Activated CD4-positive, alpha-beta memory T cell treated with anti-CD3 and anti-CD28 coated beads, Interleukin-2, amount 10 ng/mL, durations not matched to agents 7 days and 5 days (primary cell): ENCODE data around the gene ABHD17A. TPM values are rescaled to one million over a fixed set of nuclear protein-coding genes. Genes with fewer than 3 reads are reported as not detected.
"Not testable (repeated sequence)": the region's sequence is repeated elsewhere in the genome, so short reads cannot be mapped to it uniquely, and the experiment has no call there.

Experiments used
- CTCF ChIA-PET: fragments of 350-600 bp; sonication (Branson Sonifier 250); formaldehyde crosslinking; loops from one replicate; lab custom pipeline; 2021; ENCODE audit warnings: antibody characterized with exemption, inconsistent platforms; lab: Charles Lee
- POLR2A ChIA-PET: fragments of 350-600 bp; sonication (Branson Sonifier 250); formaldehyde crosslinking; loops from one replicate; lab custom pipeline; 2021; ENCODE audit warnings: antibody characterized with exemption; lab: Charles Lee
- DNase-seq: peaks from one replicate; pipeline ENCODE4 v3.0.0-alpha.2; 2020
- H3K27ac Mint-ChIP-seq: one replicate; pipeline ENCODE4 v1.8.0; 2021; ENCODE audit warnings: mild to moderate bottlenecking, mixed read lengths
- H3K27me3 Mint-ChIP-seq: one replicate; pipeline ENCODE4 v1.8.0; 2021; ENCODE audit warnings: mixed read lengths
- H3K36me3 Mint-ChIP-seq: one replicate; pipeline ENCODE4 v1.8.0; 2021; ENCODE audit warnings: low read depth, mixed read lengths
- H3K4me1 Mint-ChIP-seq: one replicate; pipeline ENCODE4 v1.8.0; 2021; ENCODE audit warnings: mixed read lengths
- H3K4me3 Mint-ChIP-seq: one replicate; pipeline ENCODE4 v1.8.0; 2021; ENCODE audit warnings: mild to moderate bottlenecking, mixed read lengths
- H3K9me3 Mint-ChIP-seq: one replicate; pipeline ENCODE4 v1.8.0; 2021; ENCODE audit warnings: mixed read lengths
- total RNA-seq, 2 experiments: library from RNA; stranded (reverse); gene quantifications; one replicate each; pipeline ENCODE4 v1.2.3, GENCODE V29; 2021

ABHD17A gene
- total RNA-seq: 100 to 1,000 TPM; 255 to 259 TPM

GRCh38 chr19:1885398-1886119 is at the start of gene ABHD17A:
Gene ABHD17A, minus strand, starts transcription at chr19:1885496. Its CDS starts 3,930 bp downstream, at chr19:1881566.
- H3K4me1 Mint-ChIP-seq: peaks cover 40% of the 10 kb centered on the region
- ChIA-PET POLR2A (interaction anchor here (1.3 to 6.6 kb wide), 7 partner anchors 11 to 38 kb away, joined by 5 to 111 read pairs (median 11); partner anchors contain the start of genes ADAT3 and SCAMP4), CTCF (interaction anchor here (0.6 to 2.0 kb wide), 7 partner anchors 9 to 619 kb away, joined by 3 to 7 read pairs (median 3); no protein-coding TSS in a partner anchor)
- H3K9me3 Mint-ChIP-seq, H3K27me3 Mint-ChIP-seq: not testable (repeated sequence)
- H3K36me3 Mint-ChIP-seq: peaks cover 32% of the 10 kb centered on the region
- peak; percentile 97 for DNase-seq
- H3K4me3 Mint-ChIP-seq: peak within 1 kb of the TSS; percentile 98
- peak within 1 kb of the TSS; percentile 97 for H3K27ac Mint-ChIP-seq

- Mint-ChIP-seq H3K27ac (no peak overlapping the region), H3K36me3 (peaks cover 30% of the 10 kb centered on the region), H3K9me3 (peaks cover 17% of the 10 kb centered on the region), H3K4me1 (peaks cover 43% of the 10 kb centered on the region), H3K27me3 (no peaks in the 10 kb centered on the region), H3K4me3 (no peak overlapping the region)
- CTCF ChIA-PET: no interaction called here
- no peak for DNase-seq
- POLR2A ChIA-PET: no interaction called here
These were observed 48.6 kb upstream of the ABHD17A start for GRCh38 chr19:1933942-1934341.

- H3K36me3 Mint-ChIP-seq: peaks cover 30% of the 10 kb centered on the region
- H3K4me1 Mint-ChIP-seq: peaks cover 47% of the 10 kb centered on the region
- no peaks in the 10 kb centered on the region for H3K27me3 Mint-ChIP-seq
- ChIA-PET CTCF (interaction anchor here (0.6 to 1.6 kb wide), 3 partner anchors 10 to 459 kb away, joined by 3 to 4 read pairs (median 3); no protein-coding TSS in a partner anchor), POLR2A (interaction anchor here (1.5 kb wide), 1 partner anchor 9 kb away, joined by 4 read pairs; no protein-coding TSS in a partner anchor)
- H3K4me3 Mint-ChIP-seq: no peak overlapping the region
- H3K27ac Mint-ChIP-seq: no peak overlapping the region
- DNase-seq: no peak
- H3K9me3 Mint-ChIP-seq: peaks cover 17% of the 10 kb centered on the region
These were observed 47.9 kb upstream of the ABHD17A start for GRCh38 chr19:1933244-1933643.

- Mint-ChIP-seq H3K27me3 (no peaks in the 10 kb centered on the region), H3K27ac (no peak overlapping the region), H3K36me3 (peaks cover 36% of the 10 kb centered on the region), H3K4me3 (no peak overlapping the region), H3K4me1 (peaks cover 48% of the 10 kb centered on the region), H3K9me3 (peaks cover 22% of the 10 kb centered on the region)
- POLR2A ChIA-PET: interaction anchor here (1.5 to 1.7 kb wide), 2 partner anchors 10 to 35 kb away, joined by 3 to 4 read pairs; no protein-coding TSS in a partner anchor
- DNase-seq: no peak
- CTCF ChIA-PET: interaction anchor here (1.6 kb wide), 1 partner anchor 13 kb away, joined by 4 read pairs; no protein-coding TSS in a partner anchor
These were observed 47.1 kb upstream of the ABHD17A start for GRCh38 chr19:1932395-1932794.

- CTCF ChIA-PET: no interaction called here
- POLR2A ChIA-PET: interaction anchor here (1.7 kb wide), 1 partner anchor 34 kb away, joined by 3 read pairs; no protein-coding TSS in a partner anchor
- peaks cover 32% of the 10 kb centered on the region for H3K36me3 Mint-ChIP-seq
- DNase-seq: no peak
- no peak overlapping the region for H3K4me3 Mint-ChIP-seq
- peaks cover 47% of the 10 kb centered on the region for H3K4me1 Mint-ChIP-seq
- peaks cover 22% of the 10 kb centered on the region for H3K9me3 Mint-ChIP-seq
- no peaks in the 10 kb centered on the region for H3K27me3 Mint-ChIP-seq
- H3K27ac Mint-ChIP-seq: no peak overlapping the region
These were observed 46.1 kb upstream of the ABHD17A start for GRCh38 chr19:1931445-1931844.

- H3K4me3 Mint-ChIP-seq: peak overlapping the region; percentile 58
- H3K4me1 Mint-ChIP-seq: peaks cover 41% of the 10 kb centered on the region
- ChIA-PET CTCF (interaction anchor here (0.7 to 3.8 kb wide), 16 partner anchors 8 to 842 kb away, joined by 3 to 21 read pairs (median 3); partner anchors contain the start of gene BTBD2), POLR2A (interaction anchor here (1.0 to 1.9 kb wide), 5 partner anchors 32 to 89 kb away, joined by 3 to 17 read pairs (median 3); no protein-coding TSS in a partner anchor)
- peaks cover 23% of the 10 kb centered on the region for H3K36me3 Mint-ChIP-seq
- DNase-seq: peak; percentile 84
- peaks cover 18% of the 10 kb centered on the region for H3K9me3 Mint-ChIP-seq
- no peak overlapping the region for H3K27ac Mint-ChIP-seq
- H3K27me3 Mint-ChIP-seq: no peaks in the 10 kb centered on the region
These were observed 43.9 kb upstream of the ABHD17A start for GRCh38 chr19:1929021-1929742.

GRCh38 chr19:1925544-1925943 is 40.2 kb upstream of the ABHD17A start:
- H3K4me1 Mint-ChIP-seq: peaks cover 68% of the 10 kb centered on the region
- DNase-seq: no peak
- H3K27ac Mint-ChIP-seq: no peak overlapping the region
- H3K4me3 Mint-ChIP-seq: no peak overlapping the region
- peaks cover 20% of the 10 kb centered on the region for H3K36me3 Mint-ChIP-seq
- ChIA-PET CTCF (no interaction called here), POLR2A (no interaction called here)
- peaks cover 5% of the 10 kb centered on the region for H3K9me3 Mint-ChIP-seq
- no peaks in the 10 kb centered on the region for H3K27me3 Mint-ChIP-seq

GRCh38 chr19:1924320-1924961 is 39.1 kb upstream of the ABHD17A start:
- DNase-seq: no peak
- Mint-ChIP-seq H3K4me1 (peaks cover 62% of the 10 kb centered on the region), H3K27me3 (no peaks in the 10 kb centered on the region), H3K9me3 (peaks cover 5% of the 10 kb centered on the region), H3K27ac (peak overlapping the region; percentile 54), H3K4me3 (no peak overlapping the region), H3K36me3 (peaks cover 24% of the 10 kb centered on the region)
- POLR2A ChIA-PET: interaction anchor here (1.1 to 3.0 kb wide), 4 partner anchors 18 to 159 kb away, joined by 3 to 19 read pairs (median 8); partner anchors contain the start of gene ABHD17A
- CTCF ChIA-PET: interaction anchor here (1.3 to 2.0 kb wide), 2 partner anchors 21 to 27 kb away, joined by 3 to 14 read pairs; no protein-coding TSS in a partner anchor

GRCh38 chr19:1923319-1923718 is 38.0 kb upstream of the ABHD17A start:
- Mint-ChIP-seq H3K9me3 (peaks cover 5% of the 10 kb centered on the region), H3K27me3 (no peaks in the 10 kb centered on the region), H3K27ac (peak overlapping the region; percentile 90), H3K4me1 (peaks cover 54% of the 10 kb centered on the region), H3K4me3 (no peak overlapping the region), H3K36me3 (peaks cover 25% of the 10 kb centered on the region)
- POLR2A ChIA-PET: interaction anchor here (0.7 to 3.0 kb wide), 9 partner anchors 18 to 160 kb away, joined by 3 to 19 read pairs (median 4); partner anchors contain the start of genes ABHD17A, ADAT3 and SCAMP4
- DNase-seq: peak; percentile 76
- CTCF ChIA-PET: interaction anchor here (0.5 to 2.0 kb wide), 12 partner anchors 10 to 1413 kb away, joined by 3 to 14 read pairs (median 4); partner anchors contain the start of genes ADAT3 and SCAMP4

- no peak overlapping the region for H3K4me3 Mint-ChIP-seq
- no peak for DNase-seq
- H3K27me3 Mint-ChIP-seq: no peaks in the 10 kb centered on the region
- H3K27ac Mint-ChIP-seq: peak overlapping the region; percentile 90
- H3K4me1 Mint-ChIP-seq: peaks cover 49% of the 10 kb centered on the region
- ChIA-PET POLR2A (interaction anchor here (0.7 to 3.0 kb wide), 8 partner anchors 13 to 84 kb away, joined by 3 to 19 read pairs (median 4); partner anchors contain the start of genes ABHD17A, ADAT3 and SCAMP4), CTCF (interaction anchor here (0.6 to 2.0 kb wide), 8 partner anchors 18 to 1412 kb away, joined by 3 to 14 read pairs (median 4); no protein-coding TSS in a partner anchor)
- peaks cover 27% of the 10 kb centered on the region for H3K36me3 Mint-ChIP-seq
- H3K9me3 Mint-ChIP-seq: peaks cover 3% of the 10 kb centered on the region
These were observed 37.5 kb upstream of the ABHD17A start for GRCh38 chr19:1922803-1923202.

GRCh38 chr19:1921825-1922224 is 36.5 kb upstream of the ABHD17A start:
- DNase-seq: peak; percentile 68
- ChIA-PET POLR2A (interaction anchor here (1.0 to 3.0 kb wide), 4 partner anchors 12 to 26 kb away, joined by 4 to 19 read pairs (median 6); partner anchors contain the start of genes ADAT3 and SCAMP4), CTCF (no interaction called here)
- no peak overlapping the region for H3K4me3 Mint-ChIP-seq
- H3K27ac Mint-ChIP-seq: peak overlapping the region; percentile 90
- H3K27me3 Mint-ChIP-seq: no peaks in the 10 kb centered on the region
- H3K36me3 Mint-ChIP-seq: peaks cover 26% of the 10 kb centered on the region
- H3K4me1 Mint-ChIP-seq: peaks cover 41% of the 10 kb centered on the region
- no peaks in the 10 kb centered on the region for H3K9me3 Mint-ChIP-seq
